RWPE1 (cell line): ENCODE results near the gene ERGIC2.
A peak's percentile ranks its signal among the peaks of the same experiment; 100 is the strongest.

Source experiments
- CTCF ChIA-PET: fragments of 350-600 bp; sonication (Branson Sonifier 250); formaldehyde crosslinking; extraction: SDS; loops from one replicate; lab custom pipeline; 2021; lab: Yijun Ruan, JAX
- POLR2A ChIA-PET: fragments of 400-600 bp; formaldehyde crosslinking; extraction: SDS; loops from one replicate; lab custom pipeline; 2020; ENCODE audit warnings: antibody characterized with exemption; ENCODE audit not compliant: low non-redundant PET; lab: Yijun Ruan, JAX
- DNase-seq: peaks from one replicate; pipeline ENCODE4 v3.0.0; 2012; ENCODE audit warnings: low spot score
- H3K27ac ChIP-seq: fragments of 450-650 bp; 2 replicates; pipeline ENCODE4 v1.5.1; 2017
- CTCF ChIP-seq: fragments of 450-650 bp; conservative IDR thresholded peaks from 2 replicates; pipeline ENCODE4 v1.5.1; 2017; ENCODE audit warnings: low read depth, mild to moderate bottlenecking

ERGIC2 gene

GRCh38 chr12:29309320-29309902, 71.6 kb downstream of the ERGIC2 start:
- DNase-seq = peak; percentile 2
- ChIA-PET POLR2A (no interaction called here), CTCF (interaction anchor here (0.5 to 1.2 kb wide), 5 partner anchors 8 to 211 kb away, joined by 3 to 4 read pairs (median 3); no protein-coding TSS in a partner anchor)
- H3K27ac ChIP-seq = no peak overlapping the region
- TF ChIP-seq CTCF = peak; percentile 17; the same call in 1 of the 2 replicates

- no peak overlapping the region for H3K27ac ChIP-seq
- no peak for TF ChIP-seq CTCF
- CTCF ChIA-PET = interaction anchor here (0.6 kb wide), 1 partner anchor 32 kb away, joined by 4 read pairs; no protein-coding TSS in a partner anchor
- no peak for DNase-seq
- POLR2A ChIA-PET = no interaction called here
Measured at GRCh38 chr12:29306682-29307081, 74.3 kb downstream of the ERGIC2 start.

GRCh38 chr12:29306266-29306665, 74.7 kb downstream of the ERGIC2 start:
- ChIA-PET CTCF (no interaction called here), POLR2A (no interaction called here)
- no peak for DNase-seq
- no peak for TF ChIP-seq CTCF
- no peak overlapping the region for H3K27ac ChIP-seq

- POLR2A ChIA-PET = no interaction called here
- no peak for DNase-seq
- H3K27ac ChIP-seq = no peak overlapping the region
- CTCF ChIA-PET = no interaction called here
- TF ChIP-seq CTCF = no peak
Measured at GRCh38 chr12:29304388-29304787, 76.6 kb downstream of the ERGIC2 start.

GRCh38 chr12:29301114-29301513, 79.9 kb downstream of the ERGIC2 start:
- TF ChIP-seq CTCF = no peak
- POLR2A ChIA-PET = no interaction called here
- CTCF ChIA-PET = no interaction called here
- no peak overlapping the region for H3K27ac ChIP-seq
- no peak for DNase-seq

- POLR2A ChIA-PET = no interaction called here
Measured at GRCh38 chr12:29299633-29300032, 81.3 kb downstream of the ERGIC2 start.

More at GRCh38 chr12:29299633-29300032, 81.3 kb downstream of the ERGIC2 start:
- DNase-seq = no peak
- TF ChIP-seq CTCF = no peak
- H3K27ac ChIP-seq = no peak overlapping the region
- CTCF ChIA-PET = no interaction called here
